Left kidney (tissue), 2 donors: ENCODE data around the gene MAN1B1. TPM values are rescaled to one million over a fixed set of nuclear protein-coding genes. Genes with fewer than 3 reads are reported as not detected.

Experiments used
- DNase-seq: peaks from one replicate; pipeline ENCODE4 v3.0.0-alpha.2; 2013
- polyA plus RNA-seq: library from polyadenylated mRNA; unstranded; fragments of 120-200 nt; gene quantifications from one replicate; pipeline ENCODE4 v1.2.1, GENCODE V29; 2013; ENCODE audit not compliant: insufficient read length

Gene MAN1B1
- polyA plus RNA-seq, 1 donor = 61.4 TPM

DNA sequence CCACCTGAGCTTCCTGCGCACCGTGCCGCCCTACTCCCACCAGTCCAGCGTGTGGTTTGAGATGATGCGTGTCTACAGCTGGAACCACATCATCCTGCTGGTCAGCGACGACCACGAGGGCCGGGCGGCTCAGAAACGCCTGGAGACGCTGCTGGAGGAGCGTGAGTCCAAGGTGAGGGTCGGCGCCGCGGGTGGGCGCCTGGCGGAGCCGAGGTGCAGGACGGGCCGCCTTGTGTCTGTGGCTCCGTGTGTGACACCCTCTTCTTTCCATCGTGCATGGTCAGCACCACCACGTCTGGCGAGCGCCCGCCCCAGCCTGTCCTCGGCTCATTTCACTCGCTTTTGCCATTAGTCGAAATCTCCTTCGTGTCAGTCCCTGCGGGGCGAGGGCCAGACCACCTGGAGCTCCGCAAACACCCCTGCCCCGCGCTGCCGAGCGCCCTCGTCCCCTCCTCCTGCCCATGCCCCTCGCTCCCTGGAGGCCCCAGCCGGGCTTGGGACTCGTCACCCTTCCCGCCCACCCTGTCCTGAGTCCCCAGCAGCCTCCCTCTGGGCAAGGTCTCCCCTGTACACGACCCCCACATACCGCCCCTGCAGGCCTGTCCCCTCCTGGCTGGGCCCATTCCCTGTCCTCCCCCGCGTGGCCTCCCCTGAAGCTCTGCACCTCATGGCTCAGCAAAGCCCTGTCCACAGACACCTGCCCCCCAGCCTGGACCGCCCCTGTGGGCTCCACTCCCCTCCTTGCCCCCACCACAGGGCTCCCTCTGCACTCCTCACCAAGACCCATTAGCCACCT lies 59.1 kb downstream of the MAN1B1 start:
- no peak for DNase-seq

DNA sequence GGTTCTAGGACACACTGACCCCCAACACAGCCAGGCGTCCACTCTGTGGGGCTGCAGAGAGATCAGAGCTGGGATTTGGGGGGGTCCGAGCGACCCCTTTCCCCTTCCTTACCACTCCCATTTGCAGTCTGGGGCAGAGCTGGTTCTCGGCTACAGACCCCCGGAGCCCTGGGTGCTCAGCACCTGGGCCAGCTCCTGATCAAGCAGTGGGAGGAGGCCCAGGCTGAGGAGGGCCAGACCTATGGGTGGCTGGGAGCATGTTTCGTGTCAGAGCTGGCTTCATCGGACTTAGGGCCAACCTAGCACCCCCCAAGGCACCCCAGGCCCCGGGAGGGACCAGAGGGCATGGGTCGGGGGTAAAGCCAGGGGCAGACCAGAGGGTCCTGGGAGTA lies 59.7 kb downstream of the MAN1B1 start:
- DNase-seq = no peak

DNA sequence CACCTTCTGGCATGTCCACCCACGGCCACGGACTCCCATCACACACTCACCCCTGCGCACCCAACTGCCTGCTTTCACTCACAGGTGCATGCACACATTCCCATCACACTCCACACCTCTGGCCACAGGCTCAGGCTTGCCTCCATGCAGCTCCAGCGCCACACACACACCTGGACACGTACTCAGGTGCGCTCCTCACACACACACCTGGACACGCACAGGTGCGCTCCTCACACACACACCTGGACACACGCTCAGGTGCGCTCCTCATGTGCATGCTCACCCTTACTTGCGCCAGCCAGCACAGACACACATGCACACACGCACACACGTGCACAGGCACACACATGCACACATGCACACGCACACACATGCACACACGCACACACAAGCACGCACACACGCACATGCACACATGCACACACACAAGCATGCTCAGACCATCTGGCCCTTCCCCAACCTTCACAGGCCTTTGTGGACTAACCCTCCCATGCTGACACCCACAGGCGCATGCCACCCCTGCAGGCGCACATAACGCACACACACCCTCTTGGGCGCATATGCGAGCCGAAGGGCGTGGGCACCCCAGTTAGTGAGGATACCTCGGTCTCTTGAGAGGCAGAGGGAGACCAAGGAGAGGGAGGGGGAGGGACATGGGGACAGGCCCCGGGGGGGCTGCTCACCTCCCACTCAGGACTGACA lies 60.5 kb downstream of the MAN1B1 start:
- DNase-seq = no peak

DNA sequence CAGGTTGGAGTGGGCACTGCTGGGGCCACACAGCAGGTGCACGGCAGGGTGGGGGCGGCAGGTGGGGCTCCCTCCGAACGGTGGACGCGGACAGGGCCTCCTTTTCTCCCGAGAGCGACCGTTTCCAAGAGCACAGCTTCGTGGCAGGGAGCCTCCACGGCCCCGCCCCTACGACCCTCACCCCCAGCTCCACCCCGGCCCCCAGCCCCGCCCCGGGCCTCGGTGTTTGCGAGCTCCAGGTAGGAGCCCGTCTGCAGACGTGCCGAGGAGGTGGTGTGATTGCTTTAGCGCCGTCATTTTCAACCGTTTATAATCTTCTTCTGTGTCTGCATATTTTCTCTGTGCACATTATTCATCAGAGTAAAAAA lies 61.0 kb downstream of the MAN1B1 start:
- DNase-seq = no peak

DNA sequence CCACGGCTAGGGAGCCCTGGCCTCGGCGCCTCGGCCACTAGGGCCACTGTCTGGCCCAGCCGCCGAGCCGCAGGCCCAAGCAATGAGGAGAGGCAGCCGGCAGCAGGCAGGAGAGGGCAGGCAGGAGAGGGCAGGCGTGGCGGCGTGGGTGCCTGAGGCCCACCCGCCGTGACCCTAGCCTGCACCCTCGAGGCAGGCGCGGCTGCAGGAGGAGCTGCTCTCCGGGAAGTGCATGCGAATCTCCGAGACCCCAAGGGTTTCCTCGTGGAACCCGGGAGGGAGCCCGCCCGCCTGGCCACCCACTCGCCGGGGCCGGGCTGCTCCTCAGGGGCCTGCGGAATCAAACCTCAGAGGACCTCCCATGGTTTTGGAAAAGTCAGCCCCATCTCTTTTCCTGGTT lies 61.5 kb downstream of the MAN1B1 start:
- DNase-seq = no peak

DNA sequence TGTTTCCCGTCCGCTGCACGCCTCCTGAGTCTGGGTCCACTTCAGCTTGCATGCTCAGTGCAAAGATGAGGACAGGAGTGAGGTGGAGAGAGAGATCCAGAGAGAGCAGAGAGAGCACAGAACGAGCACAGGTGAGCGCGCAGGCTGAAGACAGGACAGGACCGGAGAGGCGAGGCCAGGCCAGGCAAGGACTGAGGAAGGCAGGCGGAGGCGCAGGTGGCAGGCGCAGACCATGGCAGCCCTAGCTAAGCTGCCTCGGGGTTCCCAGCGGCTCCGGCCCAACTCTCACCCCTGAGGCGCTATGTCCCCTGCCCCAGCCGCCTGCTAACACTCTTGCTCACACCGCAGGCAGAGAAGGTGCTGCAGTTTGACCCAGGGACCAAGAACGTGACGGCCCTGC lies 61.9 kb downstream of the MAN1B1 start:
- no peak for DNase-seq

DNA sequence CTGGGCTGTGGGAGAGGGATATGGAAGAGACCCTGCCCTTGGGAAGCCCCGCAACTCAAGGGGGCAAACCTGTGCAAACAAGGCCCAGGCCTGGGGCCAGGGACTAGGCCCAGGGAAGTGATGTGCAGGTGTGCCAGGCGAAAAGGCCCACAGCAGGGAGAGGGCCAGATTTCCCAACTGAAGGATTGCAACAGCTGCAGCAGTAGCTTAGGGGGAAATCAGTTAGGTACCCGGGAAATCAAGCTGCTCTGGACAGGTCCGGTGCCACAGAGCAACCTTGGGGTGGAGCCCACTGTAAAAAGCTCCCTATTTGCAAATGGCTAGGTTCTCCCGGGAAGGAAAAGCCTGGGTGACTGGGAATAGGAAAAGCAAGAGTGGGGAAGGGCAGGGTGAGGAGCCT lies 62.6 kb downstream of the MAN1B1 start:
- DNase-seq = no peak

DNA sequence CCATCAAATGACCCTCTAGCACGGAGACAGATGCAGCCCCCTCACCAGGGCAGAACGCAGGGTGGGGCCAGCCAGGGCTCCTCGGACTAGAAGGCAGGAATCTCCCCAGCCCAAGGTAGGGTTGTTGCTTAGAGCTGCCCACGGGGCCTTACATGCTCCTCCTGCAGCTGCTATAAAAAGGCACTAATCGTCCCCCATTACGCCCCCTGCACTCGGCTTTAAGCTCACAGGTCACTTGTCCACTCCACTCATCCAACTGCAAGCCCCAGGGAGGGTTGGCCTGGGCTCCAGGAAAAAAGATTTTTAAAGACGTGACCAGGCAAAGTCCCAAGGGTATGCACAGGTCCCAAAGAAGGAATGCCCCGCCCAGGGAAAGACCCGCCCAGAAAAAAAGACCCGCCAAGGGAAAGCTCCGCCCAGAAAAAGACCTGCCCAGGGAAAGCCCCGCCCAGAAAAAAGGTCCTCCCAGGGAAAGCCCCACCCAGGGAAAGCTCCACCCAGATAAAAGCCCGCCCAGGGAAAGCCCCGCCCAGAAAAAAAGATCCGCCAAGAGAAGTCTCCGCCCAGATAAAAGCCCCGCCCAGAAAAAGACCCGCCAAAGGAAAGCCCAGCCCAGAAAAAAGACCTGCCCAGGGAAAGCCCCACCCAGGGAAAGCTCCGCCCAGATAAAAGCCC lies 63.3 kb downstream of the MAN1B1 start:
- no peak for DNase-seq

DNA sequence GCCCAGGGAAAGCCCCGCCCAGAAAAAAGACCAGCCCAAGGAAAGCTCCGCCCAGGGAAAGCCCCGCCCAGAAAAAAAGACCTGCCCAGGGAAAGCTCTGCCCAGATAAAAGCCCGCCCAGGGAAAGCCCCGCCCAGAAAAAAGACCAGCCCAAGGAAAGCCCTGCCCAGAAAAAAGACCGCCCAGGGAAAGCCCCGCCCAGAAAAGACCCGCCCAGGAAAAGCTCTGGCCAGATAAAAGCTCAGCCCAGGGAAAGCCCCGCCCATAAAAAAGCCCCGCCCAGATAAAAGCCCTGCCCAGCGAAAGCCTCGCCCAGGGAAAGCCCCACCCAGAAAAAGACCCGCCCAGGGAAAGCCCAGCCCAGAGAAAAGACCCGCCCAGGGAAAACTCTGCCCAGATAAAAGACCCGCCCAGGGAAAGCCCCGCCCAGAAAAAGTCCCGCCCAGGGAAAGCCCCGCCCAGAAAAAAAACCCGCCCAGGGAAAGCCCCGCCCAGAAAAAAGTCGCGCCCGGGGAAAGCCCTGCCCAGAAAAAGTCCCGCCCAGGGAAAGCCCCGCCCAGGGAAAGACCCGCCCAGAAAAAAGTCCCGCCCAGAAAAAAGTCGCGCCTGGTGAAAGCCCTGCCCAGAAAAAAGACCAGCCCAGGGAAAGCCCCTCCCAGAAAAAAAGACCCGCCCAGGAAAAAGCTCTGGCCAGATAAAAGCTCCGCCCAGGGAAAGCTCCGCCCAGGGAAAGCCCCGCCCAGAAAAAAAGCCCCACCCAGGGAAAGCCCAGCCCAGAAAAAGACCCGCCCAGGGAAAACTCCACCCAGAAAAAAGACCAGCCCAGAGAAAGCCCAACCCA lies 64.1 kb downstream of the MAN1B1 start:
- no peak for DNase-seq

DNA sequence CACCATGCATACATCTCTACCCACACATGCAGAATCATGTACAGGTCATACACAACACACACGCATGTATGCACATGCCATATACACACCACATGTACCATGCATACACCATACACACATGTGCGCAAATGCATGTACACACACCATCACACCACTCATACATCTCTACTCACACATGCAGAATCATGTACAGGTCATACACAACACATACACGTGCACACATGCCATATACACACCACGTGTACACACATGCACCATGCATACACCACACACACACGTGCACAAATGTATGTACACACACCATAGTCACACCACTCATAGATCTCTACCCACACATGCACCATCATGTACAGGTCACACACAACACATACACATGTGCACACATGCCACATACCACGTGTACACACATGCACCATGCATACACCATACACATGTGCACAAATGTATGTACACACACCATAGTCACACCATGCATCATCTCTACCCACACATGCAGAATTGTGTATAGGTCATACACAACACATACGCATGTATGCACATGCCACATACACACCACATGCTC lies 66.1 kb downstream of the MAN1B1 start:
- DNase-seq = no peak

DNA sequence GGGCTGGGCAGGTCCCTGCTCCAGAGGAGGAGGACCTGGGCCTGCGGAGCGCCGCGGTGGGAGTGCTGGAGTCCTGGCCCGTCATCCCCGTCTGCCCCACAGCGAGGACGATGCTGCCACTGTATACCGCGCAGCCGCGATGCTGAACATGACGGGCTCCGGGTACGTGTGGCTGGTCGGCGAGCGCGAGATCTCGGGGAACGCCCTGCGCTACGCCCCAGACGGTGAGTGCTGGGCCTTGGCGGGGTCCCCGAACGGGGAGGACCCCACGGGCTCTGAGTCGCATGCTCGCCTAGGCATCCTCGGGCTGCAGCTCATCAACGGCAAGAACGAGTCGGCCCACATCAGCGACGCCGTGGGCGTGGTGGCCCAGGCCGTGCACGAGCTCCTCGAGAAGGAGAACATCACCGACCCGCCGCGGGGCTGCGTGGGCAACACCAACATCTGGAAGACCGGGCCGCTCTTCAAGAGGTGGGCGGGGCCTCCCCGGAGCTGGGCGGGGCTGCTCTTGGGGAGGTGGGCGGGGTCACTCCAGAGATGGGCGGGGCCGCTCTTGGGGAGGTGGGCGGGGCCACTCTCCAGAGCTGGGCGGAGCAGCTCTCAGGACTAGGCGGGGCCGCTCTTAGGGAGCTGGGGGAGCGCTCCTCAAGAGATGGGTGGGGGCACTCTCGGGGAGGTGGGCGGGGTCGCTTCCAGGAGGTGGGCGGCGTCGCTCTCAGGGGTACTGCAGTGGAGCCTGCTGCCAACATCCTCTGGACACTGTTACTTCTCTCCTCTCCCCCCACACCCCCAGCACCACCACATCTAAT lies 70.0 kb downstream of the MAN1B1 start:
- no peak for DNase-seq

DNA sequence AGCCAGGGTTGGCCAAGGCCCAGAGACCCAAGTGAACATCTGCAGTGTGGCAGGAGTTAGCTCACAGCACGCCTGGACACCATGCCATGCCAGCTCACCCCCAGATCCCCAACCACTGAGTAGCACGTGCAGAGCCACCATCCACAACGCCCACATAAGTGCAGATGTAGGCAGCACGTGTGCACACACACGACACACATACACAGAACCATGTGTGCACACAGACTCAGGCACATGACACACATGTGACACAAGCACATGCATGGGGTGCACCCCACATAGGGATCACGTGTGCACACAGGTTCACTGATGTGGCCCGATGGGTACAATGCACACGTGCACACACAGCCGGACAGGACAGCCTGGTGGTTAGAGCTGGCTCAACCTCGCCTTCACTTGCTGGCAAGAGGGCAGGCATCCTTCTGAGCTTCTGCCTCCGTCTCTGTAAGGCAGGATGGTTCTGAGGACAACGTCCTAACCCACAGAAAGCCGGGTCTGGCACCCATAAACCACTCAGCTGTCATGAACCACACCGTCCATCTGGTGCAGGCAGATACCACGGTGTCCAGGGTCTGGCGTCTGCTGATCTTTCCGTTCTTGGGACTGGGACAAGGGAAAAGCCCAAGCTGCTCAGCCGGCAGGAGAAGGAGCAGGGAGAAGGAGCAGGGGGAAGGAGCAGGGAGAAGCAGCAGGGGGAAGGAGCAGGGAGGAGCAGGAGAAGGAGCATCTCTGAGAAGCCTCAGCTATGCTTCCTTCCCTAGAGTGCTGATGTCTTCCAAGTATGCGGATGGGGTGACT lies 71.0 kb downstream of the MAN1B1 start:
- no peak for DNase-seq

DNA sequence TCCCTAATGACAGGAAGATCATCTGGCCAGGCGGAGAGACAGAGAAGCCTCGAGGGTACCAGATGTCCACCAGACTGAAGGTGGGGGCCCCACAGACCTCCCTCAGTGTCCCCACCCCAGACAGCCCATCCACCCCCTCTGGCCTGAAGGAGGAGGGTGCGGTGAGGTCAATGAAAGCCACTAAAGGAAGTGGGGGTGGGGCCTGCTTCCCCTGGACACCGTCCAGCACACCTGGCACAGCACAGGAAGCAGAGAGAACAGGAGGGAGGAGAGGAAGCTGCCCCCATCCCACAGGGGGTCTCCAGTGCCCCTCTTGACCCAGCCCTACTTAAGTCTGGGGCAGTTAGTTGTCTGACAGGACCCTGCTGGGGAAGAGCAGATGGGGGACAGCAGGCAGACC lies 71.8 kb downstream of the MAN1B1 start:
- DNase-seq = no peak

Other genes starting within 250 kb of the MAN1B1 start
- 1.00 TPM for gene AJM1, start 244.5 kb upstream of the MAN1B1 start, polyA plus RNA-seq
- gene PHPT1, start 237.6 kb upstream of the MAN1B1 start, polyA plus RNA-seq = 64.9 TPM
- gene MAMDC4, start 234.6 kb upstream of the MAN1B1 start, polyA plus RNA-seq = 5.4 TPM
- gene EDF1, start 220.7 kb upstream of the MAN1B1 start, polyA plus RNA-seq = 275 TPM
- gene TRAF2, start 200.5 kb upstream of the MAN1B1 start, polyA plus RNA-seq = 12.7 TPM
- gene FBXW5, start 142.2 kb upstream of the MAN1B1 start, polyA plus RNA-seq = 33.7 TPM
- gene C8G, start 141.7 kb upstream of the MAN1B1 start, polyA plus RNA-seq = 0.42 TPM
- gene LCN12, start 134.7 kb upstream of the MAN1B1 start, polyA plus RNA-seq = 20.2 TPM
- gene PTGDS, start 109.5 kb upstream of the MAN1B1 start, polyA plus RNA-seq = 61.3 TPM
- gene LCNL1, start 104.0 kb upstream of the MAN1B1 start, polyA plus RNA-seq = 0.43 TPM
- 23.3 TPM for gene PAXX, start 94.6 kb upstream of the MAN1B1 start, polyA plus RNA-seq
- not detected for gene CLIC3, start 90.4 kb upstream of the MAN1B1 start, polyA plus RNA-seq
- gene ABCA2, start 58.7 kb upstream of the MAN1B1 start, polyA plus RNA-seq = 46.6 TPM
- not detected for gene FUT7, start 54.9 kb upstream of the MAN1B1 start, polyA plus RNA-seq
- gene NPDC1, start 40.8 kb upstream of the MAN1B1 start, polyA plus RNA-seq = 18.4 TPM
- 4.7 TPM for gene ENTPD2, start 32.9 kb upstream of the MAN1B1 start, polyA plus RNA-seq
- gene SAPCD2, start 16.4 kb upstream of the MAN1B1 start, polyA plus RNA-seq = 7.2 TPM
- 6.9 TPM for gene UAP1L1, start 9.5 kb upstream of the MAN1B1 start, polyA plus RNA-seq
- 16.8 TPM for gene DPP7, start 27.7 kb downstream of the MAN1B1 start, polyA plus RNA-seq
- not detected for gene GRIN1, start 52.2 kb downstream of the MAN1B1 start, polyA plus RNA-seq
- gene LRRC26, start 83.1 kb downstream of the MAN1B1 start, polyA plus RNA-seq = not detected
- not detected for gene TMEM210, start 85.1 kb downstream of the MAN1B1 start, polyA plus RNA-seq
- gene ANAPC2, start 101.6 kb downstream of the MAN1B1 start, polyA plus RNA-seq = 42.9 TPM
- 34.7 TPM for gene SSNA1, start 101.7 kb downstream of the MAN1B1 start, polyA plus RNA-seq
- gene TPRN, start 113.8 kb downstream of the MAN1B1 start, polyA plus RNA-seq = 10.9 TPM
- 39.0 TPM for gene TMEM203, start 118.7 kb downstream of the MAN1B1 start, polyA plus RNA-seq
- 12.2 TPM for gene NDOR1, start 118.7 kb downstream of the MAN1B1 start, polyA plus RNA-seq
- 5.8 TPM for gene RNF208, start 135.3 kb downstream of the MAN1B1 start, polyA plus RNA-seq
- gene CYSRT1, start 138.2 kb downstream of the MAN1B1 start, polyA plus RNA-seq = 13.2 TPM
- 13.1 TPM for gene RNF224, start 140.5 kb downstream of the MAN1B1 start, polyA plus RNA-seq
- gene SLC34A3, start 143.9 kb downstream of the MAN1B1 start, polyA plus RNA-seq = 7.4 TPM
- gene TUBB4B, start 154.3 kb downstream of the MAN1B1 start, polyA plus RNA-seq = 345 TPM
- gene STPG3, start 164.3 kb downstream of the MAN1B1 start, polyA plus RNA-seq = 1.5 TPM
- gene NELFB, start 168.3 kb downstream of the MAN1B1 start, polyA plus RNA-seq = 48.0 TPM
- gene TOR4A, start 190.7 kb downstream of the MAN1B1 start, polyA plus RNA-seq = 4.5 TPM
- 5.1 TPM for gene NRARP, start 215.3 kb downstream of the MAN1B1 start, polyA plus RNA-seq